Motor neuron (in vitro differentiated cells): ENCODE measurements around the gene MEIS1. TPM values are rescaled to one million over a fixed set of nuclear protein-coding genes. Genes with fewer than 3 reads are reported as not detected.
A peak's percentile ranks its signal among the peaks of the same experiment; 100 is the strongest.

Experiments used
- ATAC-seq, 8 experiments: fragments of 200-7000 bp; cut with Tn5 transposase; replicated peaks in 6 of 8; 2 replicates each; pipeline ENCODE4 v1.8.0; 2021; ENCODE audit warnings: mild to moderate bottlenecking in 8 of 8, moderate library complexity in 8 of 8
- H3K27ac ChIP-seq, 2 donors: fragments of 250-450 bp; sonication (Bioruptor Pico); 2 replicates each; pipeline ENCODE4 v1.9.0; 2021; ENCODE audit warnings: antibody characterized with exemption in 2 of 2, mild to moderate bottlenecking in 2 of 2, moderate library complexity in 1 of 2
- H3K4me1 ChIP-seq, 2 donors: fragments of 250-450 bp; sonication (Bioruptor Pico); replicated peaks in 1 of 2; 2 replicates each; pipeline ENCODE4 v1.6.1; 2021; ENCODE audit warnings: antibody characterized with exemption in 2 of 2, mild to moderate bottlenecking in 2 of 2, moderate library complexity in 1 of 2
- H3K4me3 ChIP-seq, 5 donors: fragments of 250-450 bp; sonication (Bioruptor Pico); 2 replicates each; pipeline ENCODE4 v1.9.0; 2021; ENCODE audit warnings: antibody characterized with exemption in 5 of 5, mild to moderate bottlenecking in 5 of 5, moderate library complexity in 4 of 5
- WGBS, 10 experiments: fragments of 450-650 bp; shearing (Covaris generic); methylation state at CpG; one replicate each; pipeline ENCODE4 v1.0.0; 2022; 5-methylcytosine and 5-hydroxymethylcytosine counted together
- in situ Hi-C, 9 experiments: fragments of 400-800 bp; cut with MboI; loops; one replicate each; pipeline ENCODE4 v1.15.0; 2021; ENCODE audit warnings: low sequenced_read_pairs in 9 of 9, low pct_unique_long_range_greater_than_20kb in 2 of 9; ENCODE audit not compliant: unreplicated experiment in 9 of 9
- total RNA-seq, 8 experiments: library from RNA; unstranded; fragments of 300-600 nt; gene quantifications; 2 replicates each; pipeline versions ENCODE4 v1.2.3 to v1.2.4, GENCODE V29; 2022

The MEIS1 gene
- total RNA-seq, 8 experiments from 2014 or later: 11.7 to 241 (median 152) TPM

DNA sequence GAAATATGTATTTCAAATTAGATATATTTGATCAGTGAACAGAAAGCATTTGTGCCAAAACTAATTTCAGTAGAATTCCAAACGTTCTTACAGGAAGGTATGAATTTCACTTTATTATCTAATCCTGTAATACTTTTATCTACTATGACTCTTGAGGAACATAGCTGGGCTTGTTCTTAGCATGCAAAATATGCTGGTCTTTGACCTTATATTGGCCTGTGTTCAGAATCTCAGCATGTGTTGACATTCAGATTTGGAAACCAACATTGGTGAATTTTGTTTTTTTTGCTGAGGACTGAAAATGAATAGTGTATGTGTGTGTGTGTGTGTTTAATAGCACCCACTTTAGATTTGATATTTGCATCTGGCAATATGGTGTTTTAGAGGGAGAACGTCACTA lies 112.2 kb downstream of the MEIS1 start:
- ATAC-seq: no peak
- WGBS, 10 experiments: 40 to 100% (median 67%) methylated on average over 1 to 2 of the region's 2 CpGs
- Histone ChIP-seq H3K4me1 (peaks cover 45 to 73% of the 10 kb centered on the region in 2 donors), H3K4me3 (no peak overlapping the region), H3K27ac (no peak overlapping the region)
- in situ Hi-C loops: no loop called here

DNA sequence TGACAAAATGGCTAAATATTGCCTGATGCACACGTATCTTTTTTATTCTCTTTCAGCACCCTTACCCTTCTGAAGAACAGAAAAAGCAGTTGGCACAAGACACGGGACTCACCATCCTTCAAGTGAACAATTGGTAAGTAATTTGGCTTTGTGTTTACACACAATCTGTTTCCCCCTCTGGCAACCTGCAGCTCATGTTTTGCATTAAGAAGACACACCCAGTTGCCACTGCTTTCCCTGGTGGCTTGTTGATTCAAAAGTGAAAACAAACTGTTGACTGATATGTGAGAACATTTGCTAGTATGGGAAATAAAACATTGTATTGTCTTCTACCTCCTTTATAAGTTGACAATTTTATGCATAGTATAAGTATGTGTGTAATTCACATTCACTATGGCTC lies 113.0 kb downstream of the MEIS1 start:
- no peak overlapping the region for H3K27ac ChIP-seq
- WGBS, 10 experiments: 30 to 69% (median 51%) methylated on average over 1 to 2 of the region's 2 CpGs; no CpG with 5 or more reads in 3 of the 10 experiments
- ATAC-seq: peak in 3 of 8 experiments; percentile 76 to 85 (median 78)

DNA sequence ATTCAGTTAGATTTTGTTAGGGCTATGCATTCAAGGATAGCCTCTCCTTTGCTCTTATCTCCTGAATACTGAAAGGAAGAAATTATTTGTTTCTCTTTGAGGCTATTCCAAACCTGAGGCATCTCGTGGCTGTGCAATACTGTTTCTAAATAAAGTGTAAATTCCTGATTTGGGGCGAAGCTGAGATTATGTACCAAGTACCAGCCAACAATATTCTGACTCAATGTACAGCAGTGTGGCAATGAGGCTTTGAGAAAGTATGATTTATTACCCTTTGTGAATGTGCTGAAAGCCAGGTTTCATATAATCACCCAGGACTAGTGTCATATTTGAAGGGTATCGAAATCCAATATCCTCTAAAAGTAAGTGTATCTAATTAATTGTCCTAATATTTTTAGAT lies 113.5 kb downstream of the MEIS1 start:
- in situ Hi-C loops: no loop called here
- WGBS, 10 experiments: 8 to 100% (median 88%) methylated on average over 1 to 3 of the region's 3 CpGs; no CpG with 5 or more reads in 2 of the 10 experiments
- no peak overlapping the region for H3K27ac ChIP-seq
- H3K4me3 ChIP-seq: no peak overlapping the region
- peak in 1 of 8 experiments; percentile 47 for ATAC-seq
- H3K4me1 ChIP-seq: peaks cover 39 to 72% of the 10 kb centered on the region in 2 donors

More for the DNA sequence above, 113.0 kb downstream of the MEIS1 start:
- H3K4me3 ChIP-seq: no peak overlapping the region
- in situ Hi-C loops: no loop called here
- peaks cover 39 to 73% of the 10 kb centered on the region in 2 donors for H3K4me1 ChIP-seq

DNA sequence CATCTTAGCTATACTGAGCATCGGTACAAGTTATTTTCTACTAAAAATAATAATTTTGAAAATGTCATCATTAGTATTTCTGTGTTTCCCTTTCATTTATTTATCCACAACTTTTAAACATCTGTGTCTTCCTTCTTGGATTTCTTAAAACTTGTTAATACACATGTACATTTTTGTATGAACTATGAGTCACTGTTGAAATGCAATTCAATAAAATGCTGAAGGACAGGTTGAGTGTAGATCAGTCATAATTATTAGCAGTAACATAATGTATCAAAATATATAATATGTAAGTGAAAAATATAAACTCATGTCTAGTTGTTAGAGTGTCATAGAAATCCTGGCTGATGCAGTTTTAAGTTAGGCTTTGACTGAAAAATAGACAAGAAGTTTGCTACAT lies 115.9 kb downstream of the MEIS1 start:
- Histone ChIP-seq H3K27ac (no peak overlapping the region), H3K4me3 (no peak overlapping the region), H3K4me1 (peaks cover 40 to 65% of the 10 kb centered on the region in 2 donors)
- in situ Hi-C loops: no loop called here
- no peak for ATAC-seq
- WGBS, 10 experiments: 0 to 100% (median 44%) methylated on average over 1 of the region's 1 CpG; no CpG with 5 or more reads in 3 of the 10 experiments

DNA sequence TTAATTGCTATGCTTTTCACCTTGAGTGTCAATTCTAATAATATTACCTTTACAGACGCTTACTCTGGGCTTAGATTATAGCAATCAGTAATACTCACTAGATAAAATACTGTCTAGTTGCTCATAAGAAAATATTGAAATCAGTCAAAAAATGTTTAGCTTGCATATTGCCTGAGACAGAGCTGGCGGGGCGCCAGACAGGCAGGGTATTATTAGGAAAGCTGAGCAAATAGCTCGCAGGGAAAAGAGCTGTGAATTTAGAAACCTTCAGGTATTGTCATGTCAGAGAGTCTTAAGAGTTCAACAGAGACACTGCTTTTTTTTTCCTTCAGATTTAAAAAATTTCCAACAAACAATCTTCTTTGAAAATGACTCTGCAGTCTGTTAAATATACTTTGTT lies 118.4 kb downstream of the MEIS1 start:
- peak in 1 of 8 experiments; percentile 57 for ATAC-seq
- peaks cover 24 to 54% of the 10 kb centered on the region in 2 donors for H3K4me1 ChIP-seq
- no peak overlapping the region for H3K4me3 ChIP-seq
- H3K27ac ChIP-seq: no peak overlapping the region
- in situ Hi-C loops: no loop called here
- 30 to 100% (median 88%) methylated on average over 2 to 4 of the region's 4 CpGs; no CpG with 5 or more reads in 1 of the 10 experiments for WGBS, 10 experiments

DNA sequence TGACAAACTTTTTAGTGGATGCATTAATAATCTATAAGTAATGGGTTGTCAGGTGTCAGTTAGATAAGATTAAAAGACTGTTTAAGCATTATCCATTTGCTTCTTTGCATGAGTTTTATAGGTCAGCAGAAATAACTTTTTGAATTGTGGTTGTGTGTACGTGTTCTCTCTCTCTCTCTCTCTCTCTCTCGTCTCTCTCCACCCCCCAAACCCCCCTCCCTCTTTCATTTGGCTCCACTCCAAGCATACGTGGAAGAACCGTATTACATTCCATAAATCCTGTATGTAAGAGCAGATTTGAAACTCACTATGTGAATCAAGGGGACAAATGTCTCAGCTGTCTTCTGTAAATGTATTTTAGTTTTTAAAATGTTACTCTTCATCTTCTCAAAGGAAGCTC lies 120.2 kb downstream of the MEIS1 start:
- peak in 3 of 8 experiments; percentile 14 to 46 (median 30) for ATAC-seq
- no peak overlapping the region for H3K27ac ChIP-seq
- peaks cover 20 to 41% of the 10 kb centered on the region in 2 donors for H3K4me1 ChIP-seq
- in situ Hi-C loops: no loop called here
- 0 to 60% (median 15%) methylated on average over 1 to 4 of the region's 4 CpGs; no CpG with 5 or more reads in 2 of the 10 experiments for WGBS, 10 experiments
- no peak overlapping the region for H3K4me3 ChIP-seq

DNA sequence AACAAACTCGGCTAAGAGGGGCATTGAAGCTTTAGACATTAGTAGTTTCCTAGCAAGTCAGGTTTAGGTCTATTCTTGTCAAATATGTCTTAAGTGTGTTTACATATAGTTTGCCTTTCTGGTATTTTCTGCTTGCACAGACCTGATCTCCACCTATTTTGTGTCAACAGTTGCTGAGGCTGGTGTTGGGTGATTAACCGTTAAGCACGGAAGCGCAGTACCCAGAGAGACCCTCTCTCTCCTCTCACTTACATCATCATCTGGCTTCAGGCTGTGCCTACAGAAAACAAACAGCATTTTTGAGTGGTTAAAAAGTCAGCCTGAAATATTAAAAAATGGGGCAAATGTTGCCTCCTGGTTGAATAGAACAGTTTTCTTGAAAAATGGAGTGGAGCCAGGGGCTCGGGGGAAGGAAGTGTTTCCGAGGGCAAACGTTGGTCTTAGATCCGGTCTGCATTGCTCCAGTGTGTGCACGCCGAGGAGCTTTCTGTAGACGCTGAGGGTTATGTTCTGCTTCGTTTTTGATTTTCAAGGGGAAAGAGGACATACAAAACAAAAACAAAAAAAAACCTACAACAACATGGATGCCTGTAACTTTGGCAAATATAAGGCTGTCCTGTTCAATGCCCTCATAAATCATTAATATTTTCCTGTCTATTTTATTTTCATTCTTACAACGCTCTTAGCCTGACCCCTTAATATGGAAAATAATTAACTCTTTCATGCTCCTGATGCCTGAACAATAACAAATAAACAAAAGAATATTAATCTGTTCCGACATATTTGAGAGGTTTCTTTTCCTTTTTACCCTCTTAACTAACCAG lies 120.8 kb downstream of the MEIS1 start:
- no peak overlapping the region for H3K27ac ChIP-seq
- in situ Hi-C loops: no loop called here
- 14 to 92% (median 73%) methylated on average over 1 to 12 of the region's 14 CpGs for WGBS, 10 experiments
- no peak overlapping the region for H3K4me3 ChIP-seq
- peaks cover 20 to 41% of the 10 kb centered on the region in 2 donors for H3K4me1 ChIP-seq
- ATAC-seq: peak in 5 of 8 experiments; percentile 35 to 74 (median 69)

DNA sequence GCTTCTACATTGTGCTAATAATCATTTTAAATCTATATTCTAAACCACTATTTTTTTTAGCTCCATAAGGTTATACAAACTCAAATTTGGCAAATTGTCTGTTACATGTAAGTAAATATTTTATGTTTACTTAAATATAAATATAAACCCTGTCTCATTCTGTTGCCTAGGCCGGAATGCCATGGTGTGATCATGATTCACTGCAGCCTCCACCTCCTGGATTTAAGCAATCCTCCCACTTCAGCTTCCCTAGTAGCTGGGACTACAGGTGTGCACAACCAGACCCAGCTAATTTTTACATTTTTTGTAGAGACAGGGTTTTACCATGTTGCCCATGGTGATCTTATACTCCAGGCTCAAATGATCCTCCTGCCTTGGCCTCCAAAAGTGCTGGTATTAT lies 124.7 kb downstream of the MEIS1 start:
- no peak overlapping the region for H3K4me3 ChIP-seq
- WGBS, 10 experiments: 60 to 100% (median 100%) methylated on average over 1 of the region's 1 CpG; no CpG with 5 or more reads in 4 of the 10 experiments

DNA sequence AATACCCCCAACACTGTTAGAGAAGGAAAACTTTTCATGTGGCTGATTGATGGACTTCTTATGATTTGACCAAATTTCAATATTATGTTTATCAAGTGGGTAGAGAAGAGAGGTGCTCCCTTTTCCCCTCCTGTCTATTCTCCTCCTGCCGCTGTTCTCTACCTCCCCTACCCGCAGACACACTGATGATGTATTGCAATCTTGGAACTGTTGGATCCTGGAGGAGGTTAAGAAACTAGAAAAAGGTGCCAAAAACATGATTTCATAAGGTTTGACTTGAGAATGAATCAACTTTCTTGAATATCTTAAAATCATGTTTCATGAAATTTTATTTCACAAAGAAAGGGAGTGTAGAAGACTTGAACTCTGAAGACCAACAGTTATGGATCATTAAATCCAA lies 125.8 kb downstream of the MEIS1 start:
- ATAC-seq: no peak
- Histone ChIP-seq H3K4me1 (peaks cover 40 to 51% of the 10 kb centered on the region in 2 donors), H3K27ac (no peak overlapping the region), H3K4me3 (no peak overlapping the region)
- in situ Hi-C loops: loop anchor here in 1 of 9 experiments (10.0 kb wide), 1 partner anchor 126 kb away; the partner anchor contains the start of gene MEIS1
- 72 to 100% (median 87%) methylated on average over 2 of the region's 2 CpGs; no CpG with 5 or more reads in 5 of the 10 experiments for WGBS, 10 experiments

More for the DNA sequence above, 124.7 kb downstream of the MEIS1 start:
- in situ Hi-C loops: loop anchor here in 1 of 9 experiments (10.0 kb wide), 1 partner anchor 125 kb away; the partner anchor contains the start of gene MEIS1
- peaks cover 31 to 45% of the 10 kb centered on the region in 2 donors for H3K4me1 ChIP-seq
- no peak overlapping the region for H3K27ac ChIP-seq
- no peak for ATAC-seq

DNA sequence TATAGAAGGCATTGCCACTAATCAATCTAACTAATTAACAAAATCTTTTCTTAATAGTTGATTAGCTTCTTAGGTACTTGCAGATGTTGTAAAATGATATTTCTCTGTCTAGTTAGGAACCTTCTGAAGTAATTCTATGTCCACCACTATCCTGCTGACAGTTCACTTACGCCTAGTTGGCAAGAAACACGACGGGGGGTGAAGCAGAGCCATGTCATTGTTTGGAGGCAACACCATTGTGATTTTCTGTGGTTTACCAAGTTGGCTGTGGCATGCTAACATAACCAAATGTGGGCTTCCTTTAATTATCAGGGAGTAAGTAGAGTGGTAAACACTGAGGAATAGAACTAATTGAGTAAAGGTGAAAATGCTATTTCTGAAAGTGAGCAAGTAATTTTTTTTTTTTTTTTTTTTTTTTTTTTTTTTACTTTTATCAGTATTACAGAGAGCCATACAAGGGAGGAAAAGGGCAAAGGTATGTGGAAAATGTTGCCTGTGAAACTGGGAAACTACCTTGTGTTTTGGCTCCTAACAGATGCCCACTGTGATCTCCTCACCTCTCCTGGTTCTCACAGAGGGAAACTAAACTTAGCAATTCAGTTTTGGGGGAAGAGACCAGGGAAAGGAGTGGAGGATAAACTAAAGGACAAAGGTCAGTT lies 126.8 kb downstream of the MEIS1 start:
- ATAC-seq: no peak
- WGBS, 10 experiments: 30 to 100% (median 49%) methylated on average over 2 to 3 of the region's 3 CpGs; no CpG with 5 or more reads in 1 of the 10 experiments
- H3K4me3 ChIP-seq: no peak overlapping the region
- H3K4me1 ChIP-seq: peaks cover 43 to 52% of the 10 kb centered on the region in 2 donors
- in situ Hi-C loops: loop anchor here in 1 of 9 experiments (10.0 kb wide), 1 partner anchor 127 kb away; the partner anchor contains the start of gene MEIS1
- no peak overlapping the region for H3K27ac ChIP-seq

DNA sequence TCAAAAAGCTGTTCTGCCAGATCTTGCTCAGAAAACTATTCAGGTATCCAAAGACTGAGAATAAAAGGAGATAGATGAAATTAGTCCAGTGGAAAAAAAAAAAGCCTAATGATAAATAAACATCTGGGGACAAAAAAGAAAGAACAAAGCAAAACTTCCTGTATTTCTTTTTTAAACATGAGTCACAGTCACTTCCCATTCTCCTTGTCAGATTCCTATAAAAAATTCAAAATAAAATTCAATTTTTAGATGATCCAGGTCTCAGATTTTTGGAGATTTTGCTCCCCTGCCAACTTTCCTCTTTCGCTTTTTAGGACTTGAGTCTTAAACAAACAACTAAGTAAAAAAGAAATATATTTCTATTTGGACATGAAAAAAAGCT lies 127.4 kb downstream of the MEIS1 start:
- Histone ChIP-seq H3K4me3 (no peak overlapping the region), H3K27ac (no peak overlapping the region), H3K4me1 (peaks cover 48 to 52% of the 10 kb centered on the region in 2 donors)
- WGBS, 10 experiments: 80 to 100% (median 93%) methylated on average over 1 of the region's 1 CpG; no CpG with 5 or more reads in 1 of the 10 experiments
- no peak for ATAC-seq
- in situ Hi-C loops: loop anchor here in 1 of 9 experiments (10.0 kb wide), 1 partner anchor 127 kb away; the partner anchor contains the start of gene MEIS1

DNA sequence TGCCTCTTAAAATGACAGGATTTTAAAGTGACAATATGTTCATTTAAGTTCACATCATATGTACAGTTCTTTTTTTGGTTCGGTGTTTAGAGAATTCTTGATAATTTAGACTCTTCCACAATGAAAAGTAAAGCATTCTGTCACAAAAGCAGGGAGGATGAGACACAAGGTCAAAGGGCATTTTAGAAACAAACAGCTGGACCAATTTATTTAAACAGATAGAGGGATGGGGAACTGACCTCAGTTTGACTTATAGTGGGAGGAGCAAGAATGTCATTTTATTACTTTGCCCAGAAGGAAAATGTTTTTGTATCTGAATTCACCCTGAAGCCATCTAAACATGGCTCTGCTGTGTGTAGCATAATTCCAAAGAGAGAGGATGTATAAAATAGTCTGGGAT lies 128.5 kb downstream of the MEIS1 start:
- Histone ChIP-seq H3K27ac (no peak overlapping the region), H3K4me1 (peaks cover 60 to 63% of the 10 kb centered on the region in 2 donors), H3K4me3 (no peak overlapping the region)
- 11 to 90% (median 36%) methylated on average over 1 of the region's 1 CpG; no CpG with 5 or more reads in 4 of the 10 experiments for WGBS, 10 experiments
- peak in 3 of 8 experiments; percentile 25 to 37 (median 30) for ATAC-seq
- in situ Hi-C loops: loop anchor here in 1 of 9 experiments (10.0 kb wide), 1 partner anchor 129 kb away; the partner anchor contains the start of gene MEIS1
